Fibroblast of skin of scalp (primary cell): Measurements from ENCODE around the gene XPNPEP2.
A peak's percentile ranks its signal among the peaks of the same experiment; 100 is the strongest.
"Not testable (repeated sequence)": the region's sequence is repeated elsewhere in the genome, so short reads cannot be mapped to it uniquely, and the experiment has no call there.

Experiments
- DNase-seq: peaks from one replicate; pipeline ENCODE4 v3.0.0-alpha.2; 2013

The XPNPEP2 gene

DNA sequence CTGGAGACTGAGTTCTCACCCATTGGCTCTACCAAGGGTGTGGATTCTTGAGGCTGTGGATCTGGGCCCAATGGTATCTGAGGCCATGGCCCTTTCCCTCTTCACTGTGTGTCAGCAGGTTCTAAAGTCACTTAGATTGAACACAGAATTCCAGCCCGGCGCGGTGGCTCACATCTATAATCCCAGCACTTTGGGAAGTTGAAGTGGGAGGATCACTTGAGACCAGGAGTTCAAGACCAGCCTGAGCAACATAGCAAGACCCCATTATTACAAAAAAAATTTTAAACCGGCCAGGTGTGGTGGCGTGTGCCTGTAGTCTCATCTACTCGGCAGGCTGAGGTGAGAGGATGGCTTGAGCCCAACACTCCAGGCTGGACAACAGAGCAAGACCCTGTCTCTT is 18.0 kb upstream of the XPNPEP2 start:
- no peak for DNase-seq

DNA sequence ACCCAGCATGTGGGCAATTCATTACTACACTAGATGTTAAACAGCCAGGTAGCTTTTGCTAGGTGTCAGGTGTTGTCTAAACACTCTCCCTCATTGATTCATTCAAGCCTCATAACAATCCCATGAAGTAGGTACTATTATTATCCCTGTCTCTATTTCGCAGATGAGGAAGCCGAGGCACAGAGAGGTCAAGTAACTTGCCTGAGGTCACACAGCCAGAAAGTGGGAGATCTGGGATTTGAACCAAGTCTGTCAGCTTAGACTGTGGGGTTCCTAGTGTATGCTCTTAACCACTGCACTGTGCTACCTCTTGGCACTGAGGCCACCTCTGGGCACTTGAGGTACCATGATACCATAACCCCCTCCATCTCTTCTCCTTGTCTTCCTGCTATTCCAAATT is 17.4 kb upstream of the XPNPEP2 start:
- no peak for DNase-seq

DNA sequence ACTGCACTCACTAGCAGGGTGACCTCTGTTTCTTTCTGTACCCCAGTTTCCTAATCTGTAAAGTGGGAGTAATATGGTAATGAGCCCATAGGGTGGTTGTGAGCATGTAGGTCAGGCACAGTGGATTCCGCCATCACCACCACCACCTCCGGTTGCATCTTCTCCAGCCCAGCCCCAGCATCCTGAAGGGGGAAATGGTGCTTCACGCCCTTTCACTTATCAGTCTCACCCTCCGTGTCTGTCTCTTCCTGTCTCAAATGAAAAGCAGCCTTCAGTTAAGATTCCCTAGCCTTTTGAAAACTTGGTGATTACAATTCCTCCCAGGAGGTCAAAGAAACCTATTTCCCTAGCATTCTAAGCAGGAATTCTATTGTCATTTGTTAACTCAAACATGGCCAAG is 16.9 kb upstream of the XPNPEP2 start:
- DNase-seq: no peak

GRCh38 chrX:129723511-129723910 is 15.3 kb upstream of the XPNPEP2 start:
- DNase-seq: no peak

DNA sequence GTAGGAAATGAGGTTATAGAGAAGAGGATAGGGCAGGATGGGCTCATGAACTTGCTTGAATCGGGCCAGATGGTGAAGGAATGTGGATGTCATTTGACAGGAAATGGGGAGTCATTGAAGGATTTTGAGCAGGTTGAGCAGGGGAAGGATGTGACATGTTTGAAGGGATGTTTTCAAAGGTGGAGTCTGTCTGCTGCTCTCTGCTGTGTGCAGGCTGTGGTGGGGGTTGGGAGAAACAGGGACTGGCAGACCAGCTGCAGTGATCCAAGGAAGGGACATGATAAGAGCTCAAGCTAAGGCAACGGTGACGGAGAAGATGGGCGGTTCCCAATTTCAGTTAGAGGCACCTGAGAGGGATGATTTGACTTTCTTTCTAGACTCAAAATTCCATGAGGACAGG is 14.0 kb upstream of the XPNPEP2 start:
- DNase-seq: no peak

DNA sequence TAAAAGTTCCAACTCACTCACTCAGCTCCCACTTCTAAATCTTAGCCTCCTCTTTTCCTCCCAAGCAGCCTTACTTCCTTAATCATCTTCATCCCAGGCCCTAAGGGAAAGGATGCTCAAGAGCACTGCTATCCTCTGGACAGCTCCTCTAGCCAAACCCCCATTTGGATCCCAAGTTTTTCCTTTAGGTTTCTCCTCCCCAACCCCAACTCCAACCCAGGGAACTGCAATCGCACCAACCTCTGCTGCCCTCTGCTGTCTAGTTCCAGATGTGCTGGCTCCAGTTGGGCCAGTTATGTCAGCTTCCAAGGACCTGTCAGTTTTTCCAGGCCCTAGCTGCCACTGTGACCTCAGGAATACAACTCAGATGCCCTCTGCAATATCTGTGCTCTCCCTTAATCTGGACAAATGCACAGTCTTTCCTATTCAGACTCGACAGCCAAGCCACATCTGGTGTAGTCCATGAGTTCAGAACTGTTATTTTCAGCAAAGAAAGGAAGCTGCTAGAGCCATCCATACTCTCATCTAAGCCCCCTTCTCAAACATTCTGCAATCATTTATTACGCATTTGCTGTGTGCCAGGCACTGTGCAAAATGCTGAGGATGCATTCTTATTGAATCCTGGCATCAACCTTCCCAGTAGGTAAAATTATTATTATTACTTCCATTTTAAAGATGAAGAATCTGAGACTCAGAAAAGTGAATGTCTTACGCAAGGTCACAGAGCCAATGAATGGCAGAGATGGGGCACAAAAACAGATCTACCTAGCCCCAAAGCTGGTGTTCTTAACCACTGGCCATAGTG is 12.3 kb upstream of the XPNPEP2 start:
- peak; percentile 62 for DNase-seq

DNA sequence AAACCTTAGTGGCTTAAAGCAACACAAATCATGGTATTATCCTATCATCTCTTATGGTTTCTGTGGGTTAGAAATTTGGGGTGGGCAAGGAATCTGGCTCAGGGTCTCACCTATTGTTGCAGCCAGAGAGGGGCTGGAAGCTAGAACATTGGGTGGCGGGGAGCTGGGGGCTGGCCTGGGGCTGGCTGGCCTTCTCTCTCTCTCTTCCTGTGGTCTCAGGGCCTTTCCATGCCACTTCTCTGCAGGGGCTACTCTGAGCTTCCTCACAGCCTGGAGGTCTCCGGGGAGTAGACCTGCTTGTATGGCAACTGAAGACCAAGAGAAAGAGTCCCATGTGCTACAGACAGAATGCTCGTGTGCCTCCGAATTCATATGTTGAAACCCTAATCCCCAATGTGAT is 10.7 kb upstream of the XPNPEP2 start:
- no peak for DNase-seq

DNA sequence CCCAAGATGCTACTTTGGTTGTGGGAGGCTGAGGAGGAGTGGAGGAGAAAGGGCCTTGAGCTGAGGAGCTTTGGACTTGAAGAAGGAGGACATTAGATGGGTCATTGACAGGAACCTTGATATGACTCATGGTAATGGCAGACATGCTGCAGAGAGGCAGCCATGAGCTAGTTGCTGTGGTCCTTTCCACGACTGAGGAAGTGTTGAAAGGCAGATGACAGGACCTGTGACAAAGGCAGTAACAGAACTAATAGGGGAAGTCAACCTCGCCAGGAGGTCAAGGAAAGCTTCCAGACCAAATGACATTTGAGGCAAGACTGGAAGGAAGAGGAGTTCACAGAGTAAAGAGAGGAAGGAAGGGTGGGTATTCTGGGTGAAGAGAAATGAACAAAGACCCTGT is 7.6 kb upstream of the XPNPEP2 start:
- no peak for DNase-seq

GRCh38 chrX:129732857-129733256 is 5.9 kb upstream of the XPNPEP2 start:
- DNase-seq: no peak

DNA sequence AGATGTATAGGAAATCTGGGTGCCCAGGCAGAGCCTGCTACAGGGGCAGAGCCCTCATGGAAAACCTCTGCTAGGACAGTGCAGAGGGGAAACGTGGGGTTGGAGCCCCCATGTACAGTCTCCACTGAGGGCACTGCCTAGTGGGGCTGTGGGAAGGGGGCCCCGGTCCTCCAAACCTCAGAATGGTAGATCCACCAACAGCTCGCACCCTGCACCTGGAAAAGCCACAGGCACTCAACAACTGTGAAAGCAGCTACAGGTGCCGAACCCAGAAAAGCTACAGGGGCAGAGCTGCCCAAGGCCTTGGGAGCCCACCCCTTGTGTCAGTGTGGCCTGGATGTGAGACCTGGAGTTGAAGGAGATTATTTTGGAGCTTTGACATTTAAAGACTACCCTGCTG is 5.4 kb upstream of the XPNPEP2 start:
- no peak for DNase-seq

- DNase-seq: no peak
Measured at GRCh38 chrX:129736491-129736890, 2.3 kb upstream of the XPNPEP2 start.

DNA sequence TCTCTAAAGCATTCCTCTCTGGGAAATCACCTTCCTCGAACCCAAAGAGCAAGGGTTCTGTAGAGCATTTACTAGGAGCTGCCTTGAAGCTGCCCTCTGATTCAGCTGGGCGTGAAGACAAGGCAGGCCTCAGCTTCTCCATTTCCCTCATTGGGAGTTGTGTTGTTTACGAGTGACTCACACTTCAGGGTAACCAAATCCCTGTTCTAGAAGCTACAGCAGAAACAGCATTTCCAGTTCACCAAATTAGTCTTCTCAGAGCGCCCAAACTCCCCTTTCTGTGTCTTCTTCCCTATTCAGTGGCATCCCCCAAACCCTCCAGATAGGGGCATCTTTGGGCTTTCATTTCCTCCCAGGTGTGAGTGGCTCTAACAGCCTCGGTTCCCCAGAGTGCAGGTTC is 863 bp upstream of the XPNPEP2 start:
- peak; percentile 48 for DNase-seq

- DNase-seq: no peak
Measured at GRCh38 chrX:129739578-129739977, 799 bp downstream of the XPNPEP2 start.

DNA sequence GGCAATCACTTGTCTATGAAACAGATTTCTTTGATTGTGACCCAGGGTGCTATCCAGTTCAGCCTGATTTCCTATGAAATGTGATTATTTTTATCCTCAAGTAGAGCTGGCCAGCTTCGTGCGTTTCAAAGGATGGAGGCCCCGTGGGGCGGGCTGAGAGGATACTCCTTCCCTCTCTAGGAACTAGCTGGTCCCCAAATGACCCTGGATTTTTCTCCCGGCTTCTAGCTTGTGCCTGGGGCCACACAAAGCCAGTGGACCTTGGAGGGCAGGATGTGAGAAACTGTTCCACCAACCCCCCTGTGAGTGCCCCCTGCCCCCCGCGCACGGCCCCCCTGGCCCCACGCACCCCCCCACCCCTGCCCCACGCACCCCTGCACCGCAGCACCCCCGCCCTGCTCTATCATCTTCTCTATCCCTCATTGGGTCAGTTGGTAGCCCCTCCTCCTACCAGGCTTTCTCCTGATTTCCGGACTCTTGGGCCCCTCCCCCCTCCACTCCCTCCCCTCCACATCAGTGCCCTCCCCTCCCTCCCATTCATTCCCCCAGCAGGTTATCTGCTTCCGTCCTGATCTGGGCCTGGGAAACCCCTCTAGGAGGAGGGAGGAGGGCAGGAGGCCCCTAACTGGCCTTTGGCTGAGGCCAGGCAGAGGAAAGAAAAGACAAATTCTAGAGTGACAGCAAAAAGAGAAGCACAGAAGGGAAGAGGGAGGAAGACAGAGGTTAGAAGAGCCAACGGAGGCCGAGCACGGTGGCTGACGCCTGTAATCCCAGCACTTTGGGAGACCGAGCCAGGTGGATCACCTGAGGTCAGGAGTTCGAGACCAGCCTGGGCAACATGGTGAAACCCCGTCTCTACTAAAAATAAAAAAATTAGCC is 3.3 kb downstream of the XPNPEP2 start:
- no peak for DNase-seq

DNA sequence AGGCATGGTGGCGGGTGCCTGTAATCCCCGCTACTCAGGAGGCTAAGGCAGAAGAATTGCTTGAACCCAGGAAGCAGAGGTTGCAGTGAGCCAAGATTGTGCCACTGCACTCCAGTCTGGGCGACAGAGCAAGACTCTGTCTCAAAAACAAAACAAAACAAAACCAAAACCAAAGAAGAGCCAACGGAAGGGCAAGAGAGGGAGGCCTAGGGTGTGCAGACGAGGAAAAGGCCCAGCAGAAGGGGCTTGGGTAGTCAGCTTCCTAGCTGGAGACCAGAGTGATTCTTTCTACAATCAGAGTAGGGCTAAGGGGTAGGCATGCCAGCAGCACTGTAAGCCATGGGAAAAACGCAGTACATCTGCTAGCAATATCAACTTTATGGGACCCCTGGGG is 4.0 kb downstream of the XPNPEP2 start:
- not testable (repeated sequence) for DNase-seq

- no peak for DNase-seq
Measured at GRCh38 chrX:129743821-129744220, 5.0 kb downstream of the XPNPEP2 start.

- no peak for DNase-seq
Measured at GRCh38 chrX:129744861-129745321, 6.1 kb downstream of the XPNPEP2 start.

- no peak for DNase-seq
Measured at GRCh38 chrX:129746557-129747470, 8.0 kb downstream of the XPNPEP2 start.

- DNase-seq: no peak
Measured at GRCh38 chrX:129747533-129747932, 8.8 kb downstream of the XPNPEP2 start.

- peak; percentile 57 for DNase-seq
Measured at GRCh38 chrX:129748305-129748704, 9.5 kb downstream of the XPNPEP2 start.

DNA sequence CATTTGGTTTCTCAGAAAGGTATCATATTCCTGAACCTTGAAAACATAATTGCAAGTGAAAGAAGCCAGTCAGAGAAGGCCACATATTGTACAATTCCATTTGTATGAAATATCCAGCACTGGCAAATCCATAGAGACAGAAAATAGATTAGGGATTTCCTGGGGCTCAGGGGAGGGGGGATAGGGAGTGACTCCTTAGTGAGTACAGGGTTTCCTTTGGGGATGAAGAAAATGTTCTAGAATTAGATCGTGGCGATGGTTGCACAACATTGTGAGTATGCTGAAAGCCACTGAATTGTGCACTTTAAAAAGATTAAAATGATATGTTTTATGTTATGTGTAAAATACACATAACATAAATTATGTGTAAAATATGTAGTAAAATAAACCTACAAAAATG is 10.3 kb downstream of the XPNPEP2 start:
- no peak for DNase-seq

DNA sequence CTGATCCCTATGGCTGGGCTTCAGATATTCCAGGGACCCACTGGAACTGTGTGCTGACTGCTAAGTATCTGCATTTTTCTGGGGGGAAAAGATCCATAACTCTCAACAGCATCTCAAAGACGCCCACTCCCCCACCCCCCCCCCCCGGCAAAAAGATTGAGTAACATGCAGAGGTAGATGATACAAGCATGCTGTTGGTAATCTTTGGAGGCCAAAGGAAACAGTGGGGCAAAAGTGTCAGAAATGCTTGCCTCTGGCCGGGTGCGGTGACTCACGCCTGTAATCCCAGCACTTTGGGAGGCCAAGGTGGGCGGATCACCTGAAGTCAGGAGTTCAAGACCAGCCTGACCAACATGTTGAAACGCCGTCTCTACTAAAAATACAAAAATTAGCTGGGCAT is 12.2 kb downstream of the XPNPEP2 start:
- no peak for DNase-seq
